Activated T-cell treated with anti-CD3 and anti-CD28 coated beads, Interleukin-2, amount 50 U/mL, for 4 hours (primary cell): ENCODE results near the gene NDUFA12. TPM values are rescaled to one million over a fixed set of nuclear protein-coding genes. Genes with fewer than 3 reads are reported as not detected.
"Not testable (repeated sequence)": the region's sequence is repeated elsewhere in the genome, so short reads cannot be mapped to it uniquely, and the experiment has no call there.

Experiments used
- ATAC-seq, 2 donors: fragments of 200-7000 bp; cut with Tn5 transposase; one replicate each; pipeline ENCODE4 v1.10.0; 2021
- DNase-seq: peaks from one replicate; pipeline ENCODE4 v3.0.0-alpha.2; 2020
- H3K27me3 Mint-ChIP-seq: one replicate; pipeline ENCODE4 v1.8.0; 2021; ENCODE audit warnings: low read depth, mixed read lengths
- H3K36me3 Mint-ChIP-seq: one replicate; pipeline ENCODE4 v1.8.0; 2022; ENCODE audit warnings: mixed read lengths; ENCODE audit not compliant: insufficient read depth
- H3K4me1 Mint-ChIP-seq: one replicate; pipeline ENCODE4 v1.8.0; 2021; ENCODE audit warnings: low read depth, mixed read lengths
- H3K4me3 Mint-ChIP-seq: one replicate; pipeline ENCODE4 v1.8.0; 2021; ENCODE audit warnings: mild to moderate bottlenecking, moderate library complexity, mixed read lengths
- H3K9me3 Mint-ChIP-seq: one replicate; pipeline ENCODE4 v1.8.0; 2021; ENCODE audit warnings: mixed read lengths
- total RNA-seq, 3 donors: library from RNA; stranded (reverse); gene quantifications; one replicate each; pipeline ENCODE4 v1.2.1, GENCODE V29; 2021

Gene NDUFA12
- total RNA-seq, 3 donors from 2014 or later = 141 to 155 (median 151) TPM

DNA sequence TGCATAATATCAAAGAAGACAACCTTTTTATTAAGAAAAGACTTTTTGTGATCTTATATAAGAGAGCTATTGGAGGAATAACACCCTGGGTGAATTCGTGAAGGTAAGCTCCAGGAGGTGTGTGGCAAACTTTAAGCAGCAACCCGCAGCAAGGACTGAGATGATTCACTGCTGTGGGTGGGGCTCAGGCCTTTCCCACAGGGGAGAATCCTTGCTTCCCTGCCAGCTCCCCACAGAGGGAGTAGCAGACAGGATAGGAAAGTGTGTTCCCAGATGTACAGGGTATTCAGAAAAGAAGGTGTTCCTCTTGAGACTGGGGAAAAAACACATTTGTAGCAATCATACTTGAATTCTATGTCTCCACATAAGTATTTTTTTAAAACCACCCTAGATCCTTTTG, 9.2 kb downstream of the NDUFA12 start:
- ATAC-seq (no peak), DNase-seq (no peak)
- Mint-ChIP-seq H3K4me3 (no peak overlapping the region), H3K27me3 (no peaks in the 10 kb centered on the region), H3K9me3 (no peaks in the 10 kb centered on the region), H3K36me3 (peaks cover 34% of the 10 kb centered on the region), H3K4me1 (peaks cover 43% of the 10 kb centered on the region)

DNA sequence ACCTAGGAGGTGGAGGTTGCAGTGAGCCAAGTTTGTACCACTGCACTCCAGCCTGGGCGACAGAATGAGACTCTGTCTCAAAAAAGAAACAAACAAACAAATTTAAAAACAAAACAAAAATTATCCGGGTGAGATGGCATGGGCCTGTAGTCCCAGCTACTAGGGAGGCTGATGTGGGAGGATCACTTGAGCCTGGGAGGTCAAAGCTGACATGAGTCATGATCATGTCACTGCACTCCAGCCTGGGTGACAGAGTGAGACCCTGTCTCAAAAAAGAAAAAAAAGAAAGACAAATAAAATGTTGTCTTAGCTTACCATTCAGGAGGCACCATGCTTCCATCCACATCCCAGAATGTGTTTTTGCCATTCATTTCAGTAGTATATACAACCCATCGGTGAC, 9.6 kb downstream of the NDUFA12 start:
- not testable (repeated sequence) for H3K4me3 Mint-ChIP-seq, H3K9me3 Mint-ChIP-seq

GRCh38 chr12:94990222-94990621, 13.3 kb downstream of the NDUFA12 start:
- H3K27me3 Mint-ChIP-seq = no peaks in the 10 kb centered on the region
- peak; percentile 40 to 49 for ATAC-seq
- no peak for DNase-seq
- H3K4me1 Mint-ChIP-seq = peaks cover 54% of the 10 kb centered on the region
- peaks cover 26% of the 10 kb centered on the region for H3K36me3 Mint-ChIP-seq
- peaks cover 4% of the 10 kb centered on the region for H3K9me3 Mint-ChIP-seq
- H3K4me3 Mint-ChIP-seq = no peak overlapping the region

More for the DNA sequence above, 9.6 kb downstream of the NDUFA12 start:
- H3K27me3 Mint-ChIP-seq, DNase-seq: not testable (repeated sequence)
- ATAC-seq = peak in 1 of 2 donors; percentile 43
- peaks cover 33% of the 10 kb centered on the region for H3K36me3 Mint-ChIP-seq
- peaks cover 43% of the 10 kb centered on the region for H3K4me1 Mint-ChIP-seq

GRCh38 chr12:94988471-94988870, 15.0 kb downstream of the NDUFA12 start:
- peaks cover 26% of the 10 kb centered on the region for H3K36me3 Mint-ChIP-seq
- H3K4me1 Mint-ChIP-seq = peaks cover 53% of the 10 kb centered on the region
- H3K4me3 Mint-ChIP-seq = no peak overlapping the region
- peaks cover 4% of the 10 kb centered on the region for H3K9me3 Mint-ChIP-seq
- DNase-seq (no peak), ATAC-seq (no peak)
- no peaks in the 10 kb centered on the region for H3K27me3 Mint-ChIP-seq

GRCh38 chr12:94987801-94988200, 15.7 kb downstream of the NDUFA12 start:
- ATAC-seq (peak in 1 of 2 donors; percentile 49), DNase-seq (no peak)
- Mint-ChIP-seq H3K4me3 (peak overlapping the region; percentile 9), H3K4me1 (peaks cover 58% of the 10 kb centered on the region), H3K36me3 (peaks cover 30% of the 10 kb centered on the region), H3K9me3 (peaks cover 4% of the 10 kb centered on the region), H3K27me3 (no peaks in the 10 kb centered on the region)

- H3K4me1 Mint-ChIP-seq = peaks cover 57% of the 10 kb centered on the region
Observed at GRCh38 chr12:94987076-94987669, 16.3 kb downstream of the NDUFA12 start.

GRCh38 chr12:94985099-94985498, 18.4 kb downstream of the NDUFA12 start:
- peaks cover 21% of the 10 kb centered on the region for H3K36me3 Mint-ChIP-seq
- not testable (repeated sequence) for DNase-seq, ATAC-seq, H3K4me3 Mint-ChIP-seq, H3K27me3 Mint-ChIP-seq, H3K9me3 Mint-ChIP-seq
- H3K4me1 Mint-ChIP-seq = peaks cover 67% of the 10 kb centered on the region

More at GRCh38 chr12:94987076-94987669, 16.3 kb downstream of the NDUFA12 start:
- no peaks in the 10 kb centered on the region for H3K27me3 Mint-ChIP-seq
- ATAC-seq = no peak
- H3K36me3 Mint-ChIP-seq = peaks cover 26% of the 10 kb centered on the region
- H3K4me3 Mint-ChIP-seq = no peak overlapping the region
- peaks cover 4% of the 10 kb centered on the region for H3K9me3 Mint-ChIP-seq
- DNase-seq = no peak

GRCh38 chr12:94983321-94983720, 20.2 kb downstream of the NDUFA12 start:
- Mint-ChIP-seq H3K4me3 (no peak overlapping the region), H3K9me3 (no peaks in the 10 kb centered on the region), H3K36me3 (peaks cover 10% of the 10 kb centered on the region), H3K4me1 (peaks cover 52% of the 10 kb centered on the region), H3K27me3 (no peaks in the 10 kb centered on the region)
- no peak for ATAC-seq
- no peak for DNase-seq

DNA sequence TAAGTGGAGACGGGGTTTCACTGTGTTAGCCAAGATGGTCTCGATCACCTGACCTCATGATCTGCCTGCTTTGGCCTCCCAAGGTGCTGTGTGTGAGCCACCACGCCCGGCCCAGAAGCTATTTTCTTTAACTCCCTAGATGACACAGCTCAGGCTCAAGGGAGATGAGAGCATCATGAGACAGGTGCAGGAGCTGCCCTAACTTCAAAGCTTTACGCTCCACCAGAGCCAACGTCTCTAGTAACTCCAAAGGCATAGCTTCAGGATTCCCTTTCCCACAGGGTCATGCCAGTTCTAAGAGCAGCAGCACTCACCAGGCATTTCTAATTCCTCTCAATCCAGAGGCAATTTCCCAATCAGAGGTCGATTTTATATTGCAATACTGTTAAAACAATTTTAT, 21.0 kb downstream of the NDUFA12 start:
- Mint-ChIP-seq H3K4me3 (no peak overlapping the region), H3K9me3 (no peaks in the 10 kb centered on the region), H3K36me3 (peaks cover 8% of the 10 kb centered on the region), H3K27me3 (no peaks in the 10 kb centered on the region), H3K4me1 (peaks cover 50% of the 10 kb centered on the region)
- no peak for DNase-seq
- ATAC-seq = no peak

GRCh38 chr12:94980577-94980976, 22.9 kb downstream of the NDUFA12 start:
- Mint-ChIP-seq H3K9me3 (no peaks in the 10 kb centered on the region), H3K27me3 (no peaks in the 10 kb centered on the region), H3K36me3 (peaks cover 10% of the 10 kb centered on the region), H3K4me3 (no peak overlapping the region), H3K4me1 (peaks cover 41% of the 10 kb centered on the region)
- DNase-seq (no peak), ATAC-seq (no peak)

DNA sequence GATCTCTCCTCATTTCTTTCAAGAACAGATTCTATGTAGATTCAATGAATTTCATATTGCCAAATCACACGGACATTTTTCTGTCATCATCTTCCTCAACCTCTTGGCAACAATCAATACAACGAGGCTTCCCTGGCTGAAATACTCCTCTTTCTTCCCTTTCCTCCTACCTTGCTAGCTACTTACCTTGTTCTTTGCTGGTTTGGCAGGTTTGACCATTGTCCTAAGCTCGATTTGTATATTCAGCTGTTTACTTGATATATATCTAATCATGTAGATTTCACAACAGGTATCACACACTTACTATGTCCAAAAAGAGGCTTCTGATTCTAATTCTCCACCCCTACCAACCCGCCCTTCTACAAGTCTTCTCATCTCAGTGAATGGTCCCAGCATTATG, 23.6 kb downstream of the NDUFA12 start:
- Mint-ChIP-seq H3K27me3 (no peaks in the 10 kb centered on the region), H3K4me1 (peaks cover 39% of the 10 kb centered on the region), H3K4me3 (no peak overlapping the region), H3K9me3 (no peaks in the 10 kb centered on the region), H3K36me3 (peaks cover 13% of the 10 kb centered on the region)
- ATAC-seq = no peak
- no peak for DNase-seq

GRCh38 chr12:94977766-94978468, 25.6 kb downstream of the NDUFA12 start:
- H3K36me3 Mint-ChIP-seq = peaks cover 20% of the 10 kb centered on the region
- ATAC-seq (no peak), DNase-seq (no peak)
- H3K4me3 Mint-ChIP-seq = no peak overlapping the region
- H3K9me3 Mint-ChIP-seq = no peaks in the 10 kb centered on the region
- peaks cover 35% of the 10 kb centered on the region for H3K4me1 Mint-ChIP-seq
- H3K27me3 Mint-ChIP-seq = no peaks in the 10 kb centered on the region

DNA sequence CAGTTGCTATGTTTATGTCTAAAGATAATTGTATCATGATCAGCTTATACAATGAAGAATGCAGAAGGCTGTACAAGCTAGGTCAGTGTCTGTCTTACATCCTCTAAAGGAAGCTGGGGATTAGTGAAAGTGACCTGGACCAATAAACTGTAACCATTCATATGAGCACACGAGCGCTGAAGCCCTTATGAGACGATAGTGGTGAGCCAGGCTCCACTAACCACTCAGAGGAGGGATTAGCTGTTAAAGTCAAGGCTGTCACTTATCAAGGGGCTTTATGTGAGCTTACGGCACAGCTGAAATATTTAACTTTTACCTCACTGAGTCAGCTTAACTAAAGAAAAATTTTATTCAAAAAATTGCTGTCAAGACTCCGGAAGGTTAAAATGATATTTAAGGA, 30.3 kb downstream of the NDUFA12 start:
- DNase-seq (no peak), ATAC-seq (no peak)
- H3K4me3 Mint-ChIP-seq = no peak overlapping the region
- H3K36me3 Mint-ChIP-seq = peaks cover 33% of the 10 kb centered on the region
- peaks cover 14% of the 10 kb centered on the region for H3K4me1 Mint-ChIP-seq
- no peaks in the 10 kb centered on the region for H3K27me3 Mint-ChIP-seq
- H3K9me3 Mint-ChIP-seq = no peaks in the 10 kb centered on the region

GRCh38 chr12:94972795-94973194, 30.7 kb downstream of the NDUFA12 start:
- DNase-seq (no peak), ATAC-seq (no peak)
- Mint-ChIP-seq H3K9me3 (no peaks in the 10 kb centered on the region), H3K4me1 (peaks cover 10% of the 10 kb centered on the region), H3K4me3 (no peak overlapping the region), H3K27me3 (no peaks in the 10 kb centered on the region), H3K36me3 (peaks cover 33% of the 10 kb centered on the region)

DNA sequence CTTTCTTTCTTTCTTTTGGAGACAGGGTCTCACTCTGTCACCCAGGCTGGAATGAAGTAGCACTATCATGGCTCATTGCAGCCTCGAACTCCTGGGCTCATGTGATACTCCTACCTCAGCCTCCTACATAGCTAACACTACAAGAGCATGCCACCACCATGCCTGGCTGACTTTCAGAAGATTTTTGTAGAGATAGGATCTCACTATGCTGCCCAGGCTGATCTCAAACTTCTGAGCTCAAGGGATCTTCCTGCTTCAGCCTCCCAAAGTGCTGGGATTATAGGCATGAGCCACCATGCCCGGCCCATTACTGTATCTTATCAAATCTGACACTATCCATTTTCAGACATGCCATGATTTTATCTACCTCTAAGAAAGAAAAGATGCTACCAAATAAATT, 31.6 kb downstream of the NDUFA12 start:
- H3K27me3 Mint-ChIP-seq = no peaks in the 10 kb centered on the region
- H3K9me3 Mint-ChIP-seq = no peaks in the 10 kb centered on the region
- peaks cover 35% of the 10 kb centered on the region for H3K36me3 Mint-ChIP-seq
- no peak overlapping the region for H3K4me3 Mint-ChIP-seq
- peaks cover 9% of the 10 kb centered on the region for H3K4me1 Mint-ChIP-seq
- DNase-seq (no peak), ATAC-seq (no peak)
